ENCODE measurements around the gene PPME1.

Gene PPME1

GRCh38 chr11:74159642-74160041, 11.4 kb upstream of the PPME1 start:
- DNase-seq (ENCODE audit: low read depth): no peak

DNA sequence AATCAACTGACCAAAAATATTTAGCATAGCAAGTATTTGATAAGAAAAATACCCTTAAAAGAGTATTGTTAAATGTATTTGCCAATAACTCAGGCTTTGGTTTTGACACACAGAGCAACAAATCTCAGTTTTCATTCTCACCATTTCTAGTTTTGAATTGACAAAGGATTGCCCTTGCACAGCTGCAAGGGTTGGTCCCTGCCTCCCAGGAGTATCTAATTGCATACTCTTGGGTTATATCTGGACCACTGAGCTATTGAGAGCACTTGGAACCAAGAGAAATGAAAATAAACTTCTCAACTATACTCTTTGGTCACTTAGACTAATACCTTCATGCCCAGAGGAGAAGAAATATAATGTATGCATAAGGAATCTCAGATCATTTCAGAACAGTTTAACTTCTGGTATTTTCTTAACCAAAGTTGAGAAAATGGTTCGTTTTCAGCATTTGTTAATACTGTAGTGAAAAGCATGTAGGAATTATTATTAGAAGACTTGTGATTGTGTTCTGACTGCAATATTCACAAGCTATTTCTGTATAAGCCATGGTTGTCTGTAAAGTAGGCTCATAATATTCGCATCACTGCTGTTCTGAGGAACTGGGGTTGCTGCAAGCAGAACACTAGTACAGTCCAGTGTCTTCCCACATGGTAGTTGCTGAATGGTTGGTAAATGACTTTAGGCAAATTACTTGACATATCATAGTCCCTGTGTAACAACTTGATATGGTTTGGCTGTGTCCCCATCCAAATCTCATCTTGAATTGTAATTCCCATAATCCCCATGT, 8.2 kb upstream of the PPME1 start:
- DNase-seq (ENCODE audit: low read depth): no peak

DNA sequence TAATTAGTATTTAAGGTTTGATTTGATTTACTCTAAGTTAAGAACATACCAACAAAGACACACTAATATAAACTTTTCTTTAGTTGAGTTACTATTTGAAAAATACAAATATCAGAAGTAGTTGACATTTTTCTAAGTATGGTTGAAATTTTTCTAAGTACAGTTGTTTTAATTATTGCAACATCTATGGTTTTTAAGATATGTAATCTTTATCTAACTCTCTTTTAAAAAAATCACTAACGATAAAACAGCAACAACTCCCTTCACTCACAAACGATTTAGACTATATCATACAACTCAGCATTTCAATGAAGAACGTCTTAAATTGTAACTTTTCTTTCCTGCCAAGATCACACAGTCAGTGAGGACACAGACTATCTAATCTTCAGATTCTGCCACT, 2.3 kb upstream of the PPME1 start:
- DNase-seq (ENCODE audit: low read depth): no peak

- no peak for DNase-seq (ENCODE audit: low read depth)
These were observed 1.2 kb upstream of the PPME1 start for GRCh38 chr11:74169738-74170458.

- DNase-seq (ENCODE audit: low read depth): no peak
These were observed 510 bp downstream of the PPME1 start for GRCh38 chr11:74171630-74171968.

DNA sequence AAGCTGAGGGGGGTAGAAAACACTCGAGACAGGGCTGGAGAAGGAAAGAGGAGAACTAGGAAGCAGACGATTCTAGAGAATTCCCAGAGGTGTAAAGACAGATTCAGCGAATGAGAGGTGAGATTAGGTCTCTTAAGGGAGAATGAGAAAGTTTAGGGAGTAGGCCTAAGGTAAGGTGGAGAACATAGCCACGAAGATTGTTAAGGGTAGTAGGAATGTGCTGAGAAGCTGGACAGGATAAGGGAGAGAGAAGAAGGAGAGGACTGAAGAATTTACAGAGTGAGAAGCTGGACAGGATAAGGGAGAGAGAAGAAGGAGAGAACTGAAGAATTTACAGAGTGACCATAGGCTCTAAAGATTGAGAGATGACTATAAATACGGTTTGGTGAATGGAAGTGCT, 908 bp downstream of the PPME1 start:
- no peak for DNase-seq (ENCODE audit: low read depth)

DNA sequence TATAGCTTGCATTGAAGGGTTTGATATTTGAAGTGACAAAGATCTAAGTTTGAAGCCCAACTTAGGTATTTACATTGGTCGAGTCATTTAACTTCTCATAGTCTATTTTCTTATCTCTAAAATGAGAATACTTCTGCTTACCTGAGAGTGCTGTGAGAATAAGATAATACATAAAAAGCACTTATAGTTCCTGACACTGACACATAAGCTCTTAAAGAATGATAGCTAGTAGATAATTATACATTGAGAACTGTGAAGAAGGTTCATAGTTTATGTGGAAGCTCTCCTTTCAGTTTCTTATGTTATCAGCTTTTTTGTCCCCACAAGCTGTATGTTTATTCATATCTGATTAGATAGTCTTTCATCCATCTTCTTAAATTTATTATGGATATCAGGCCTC, 4.8 kb downstream of the PPME1 start:
- DNase-seq (ENCODE audit: low read depth): no peak

GRCh38 chr11:74179234-74180052, 8.4 kb downstream of the PPME1 start:
- DNase-seq (ENCODE audit: low read depth): no peak

- DNase-seq (ENCODE audit: low read depth): no peak
These were observed 11.5 kb downstream of the PPME1 start for GRCh38 chr11:74182635-74183034.

GRCh38 chr11:74185285-74185684, 14.2 kb downstream of the PPME1 start:
- no peak for DNase-seq (ENCODE audit: low read depth)

GRCh38 chr11:74185695-74186094, 14.6 kb downstream of the PPME1 start:
- no peak for DNase-seq (ENCODE audit: low read depth)

GRCh38 chr11:74195828-74196227, 24.7 kb downstream of the PPME1 start:
- no peak for DNase-seq (ENCODE audit: low read depth)

DNA sequence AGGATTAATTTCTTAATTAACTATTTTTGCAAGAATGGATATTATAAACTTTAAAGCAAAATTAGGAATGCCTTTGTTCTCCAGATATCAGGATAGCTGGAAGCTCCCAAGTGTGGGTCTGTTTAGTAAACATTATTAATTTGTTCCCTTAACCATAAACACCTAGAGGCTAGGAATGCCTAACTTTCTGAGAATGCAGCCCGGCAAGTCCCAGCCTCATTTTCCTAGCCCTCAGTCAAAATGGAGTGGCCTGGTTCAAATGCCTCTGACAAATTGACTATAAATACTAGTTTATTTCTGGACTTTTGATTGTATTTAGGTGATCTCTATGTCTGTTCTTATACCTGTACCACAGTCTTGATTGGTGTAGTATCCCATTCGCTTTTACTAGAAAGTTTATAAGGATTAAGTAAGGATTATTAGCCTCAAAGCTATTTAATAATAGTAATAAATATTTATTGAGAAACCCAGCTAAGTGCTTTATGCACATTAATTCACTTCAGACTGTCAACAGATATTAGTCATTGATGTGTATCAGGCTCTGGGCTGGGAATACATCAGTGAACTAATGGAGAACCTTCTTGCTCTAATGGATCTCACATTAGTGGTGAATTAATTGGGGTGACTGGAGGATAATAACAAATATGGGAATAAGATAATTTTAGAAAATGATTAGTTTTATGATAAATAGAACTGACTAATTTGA, 25.8 kb downstream of the PPME1 start:
- DNase-seq (ENCODE audit: low read depth): no peak

DNA sequence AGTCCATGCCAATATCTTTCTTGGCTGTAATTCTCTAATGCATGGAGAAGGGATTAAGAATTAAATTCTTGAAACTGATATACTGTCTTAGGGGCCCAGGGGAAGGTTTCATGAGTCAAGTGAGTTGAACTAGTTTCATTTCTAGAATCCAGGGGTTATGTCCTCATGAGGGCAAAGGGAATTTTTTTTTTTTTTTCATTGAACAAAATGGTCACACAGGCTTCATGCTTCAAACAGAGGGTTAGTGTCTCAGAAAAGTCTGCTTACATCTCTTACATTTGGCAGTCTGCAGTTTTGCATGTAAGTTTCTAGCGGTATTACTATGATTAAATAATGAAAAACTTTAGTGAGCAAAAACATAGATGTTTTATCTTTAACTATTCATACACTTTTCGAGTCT, 32.9 kb downstream of the PPME1 start:
- DNase-seq (ENCODE audit: low read depth): no peak

GRCh38 chr11:74204701-74205100, 33.6 kb downstream of the PPME1 start:
- no peak for DNase-seq (ENCODE audit: low read depth)

GRCh38 chr11:74205181-74205580, 34.1 kb downstream of the PPME1 start:
- DNase-seq (ENCODE audit: low read depth): no peak

- DNase-seq (ENCODE audit: low read depth): no peak
These were observed 35.7 kb downstream of the PPME1 start for GRCh38 chr11:74206746-74207145.

GRCh38 chr11:74208507-74208906, 37.4 kb downstream of the PPME1 start:
- no peak for DNase-seq (ENCODE audit: low read depth)

DNA sequence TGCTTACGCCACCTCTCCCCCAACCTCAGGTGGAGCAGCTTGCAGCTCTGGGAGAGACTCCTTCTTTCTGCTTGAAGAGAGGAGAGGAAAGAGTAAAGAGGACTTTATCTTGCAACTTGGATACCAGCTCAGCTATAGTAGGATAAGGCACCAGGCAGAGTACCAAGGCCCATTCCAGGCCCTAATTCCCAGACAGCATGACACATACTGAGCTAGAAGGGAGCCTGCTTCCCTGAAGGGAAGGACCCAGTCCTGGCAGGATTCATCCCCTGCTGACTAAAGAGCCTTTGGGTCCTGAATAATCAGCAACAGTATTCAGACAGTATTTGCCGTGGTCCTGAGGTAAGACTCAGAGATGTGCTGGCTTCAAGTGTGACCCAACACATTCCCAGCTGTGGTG, 41.4 kb downstream of the PPME1 start:
- DNase-seq (ENCODE audit: low read depth): no peak

- no peak for DNase-seq (ENCODE audit: low read depth)
These were observed 49.3 kb downstream of the PPME1 start for GRCh38 chr11:74220376-74220775.

DNA sequence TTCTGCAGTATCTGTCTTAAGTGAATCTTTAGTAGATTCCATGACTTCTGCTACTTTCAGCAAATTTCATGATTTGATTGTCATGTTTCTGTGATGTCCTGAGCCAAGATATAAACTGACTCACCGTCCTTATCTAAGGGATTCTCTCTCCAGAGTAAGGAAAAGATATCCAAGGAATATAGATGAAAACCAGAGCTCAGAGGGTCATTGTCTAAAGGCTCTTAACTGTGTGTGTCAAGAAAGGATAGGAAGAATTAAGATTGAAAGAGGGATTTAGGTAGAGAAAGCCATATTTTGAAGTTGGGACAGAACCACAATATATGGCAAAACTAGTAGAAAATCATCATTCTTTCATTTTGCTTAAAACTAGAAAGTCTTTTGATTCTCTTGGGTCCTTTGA, 50.7 kb downstream of the PPME1 start:
- no peak for DNase-seq (ENCODE audit: low read depth)

GRCh38 chr11:74225565-74225964, 54.5 kb downstream of the PPME1 start:
- no peak for DNase-seq (ENCODE audit: low read depth)
